ENCODE data around the gene PTPRH. TPM values are rescaled to one million over a fixed set of nuclear protein-coding genes. Genes with fewer than 3 reads are reported as not detected.

PTPRH gene
- polyA plus RNA-seq, 1 of the 3 experiments (the other 2 are of a cell fraction), result 1.1 TPM

DNA sequence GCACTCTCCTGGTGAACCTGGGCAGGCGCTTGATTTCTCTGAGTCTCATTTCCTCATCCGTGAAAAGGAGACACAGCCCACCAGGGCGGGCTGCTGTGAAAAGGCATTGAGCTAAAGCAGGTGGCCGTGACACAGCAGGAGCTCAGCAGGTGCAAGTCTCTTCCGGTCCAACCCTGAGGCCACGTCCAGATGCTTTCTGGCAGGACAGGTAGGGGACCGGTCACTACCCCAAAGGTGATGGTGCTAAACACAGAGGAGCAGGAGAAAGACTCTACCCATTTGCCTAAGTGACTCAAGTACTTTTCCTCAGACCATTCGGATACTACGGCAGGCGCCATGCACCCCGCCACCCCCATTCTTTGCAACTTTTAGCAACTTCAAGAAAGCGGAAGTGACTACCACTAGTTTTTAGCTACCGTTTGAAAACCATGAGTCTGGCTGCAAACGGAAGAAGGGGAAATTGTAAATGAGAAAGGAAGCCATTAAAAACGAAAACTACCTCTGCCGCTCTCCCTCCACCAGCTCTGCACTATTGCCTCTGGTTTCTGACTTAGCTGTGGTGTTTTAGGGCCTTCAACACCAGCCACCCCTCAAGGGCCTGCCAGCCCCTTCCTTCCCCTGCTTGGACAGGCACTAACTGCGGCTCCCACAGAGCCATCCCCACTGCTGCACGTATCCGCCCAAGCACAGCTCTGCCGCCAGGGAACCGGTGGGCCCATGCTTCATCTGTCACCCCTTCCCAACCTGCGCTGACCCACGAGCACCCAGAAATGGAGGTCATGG, 44.7 kb upstream of the PTPRH start:
- Histone ChIP-seq H3K9me2 (no peaks in the 10 kb centered on the region), H3K27me3 (ENCODE audit: insufficient read depth) (no peaks in the 10 kb centered on the region), H3K9me3 (no peaks in the 10 kb centered on the region), H3K27ac (ENCODE audit: low read depth in 2 of 2, low read length in 1 of 2) (no peak overlapping the region), H3K4me1 (ENCODE audit: control insufficient read depth in 1 of 2, insufficient read depth in 2 of 2, low read depth in 1 of 2, low read length in 1 of 2) (peaks cover 10 to 23% of the 10 kb centered on the region in 2 experiments; a peak in 1 of 4 replicates), H3K36me3 (replicated peaks in 1 of 2; ENCODE audit: control insufficient read depth in 1 of 2, insufficient read depth in 2 of 2, low read length in 1 of 2) (peaks cover 0 to 4% of the 10 kb centered on the region in 2 experiments), H3K79me2 (ENCODE audit: insufficient read depth) (peaks cover 96% of the 10 kb centered on the region), H3K9ac (no peak overlapping the region), H3K4me2 (no peak overlapping the region), H3F3A (replicated peaks; ENCODE audit: insufficient read depth) (no peaks in the 10 kb centered on the region), H3K4me3 (ENCODE audit: low read depth in 2 of 2, low read length in 1 of 2) (no peak overlapping the region), H2AFZ (ENCODE audit: low read depth) (no peak overlapping the region), H4K20me1 (ENCODE audit: insufficient read depth) (peaks cover 92% of the 10 kb centered on the region)
- 94% methylated on average over 20 of the region's 23 CpGs for WGBS (ENCODE audit: low lambda C conversion rate)
- ChIA-PET CTCF (interaction anchor here (1.1 to 2.3 kb wide), 4 partner anchors 10 to 113 kb away, joined by 3 to 6 read pairs (median 6); partner anchors contain the start of gene TMEM86B), POLR2A (interaction anchor here (1.0 kb wide), 2 partner anchors 47 to 371 kb away, joined by 3 read pairs; partner anchors contain the start of gene ZNF784)
- TF ChIP-seq YY1 (IDR thresholded peaks at IDR 0.05; ENCODE audit: low read depth), result no peak
- TF ChIP-seq RCOR1 (IDR thresholded peaks at IDR 0.05; ENCODE audit: low read length), result no peak
- TF ChIP-seq, protein P1, sequence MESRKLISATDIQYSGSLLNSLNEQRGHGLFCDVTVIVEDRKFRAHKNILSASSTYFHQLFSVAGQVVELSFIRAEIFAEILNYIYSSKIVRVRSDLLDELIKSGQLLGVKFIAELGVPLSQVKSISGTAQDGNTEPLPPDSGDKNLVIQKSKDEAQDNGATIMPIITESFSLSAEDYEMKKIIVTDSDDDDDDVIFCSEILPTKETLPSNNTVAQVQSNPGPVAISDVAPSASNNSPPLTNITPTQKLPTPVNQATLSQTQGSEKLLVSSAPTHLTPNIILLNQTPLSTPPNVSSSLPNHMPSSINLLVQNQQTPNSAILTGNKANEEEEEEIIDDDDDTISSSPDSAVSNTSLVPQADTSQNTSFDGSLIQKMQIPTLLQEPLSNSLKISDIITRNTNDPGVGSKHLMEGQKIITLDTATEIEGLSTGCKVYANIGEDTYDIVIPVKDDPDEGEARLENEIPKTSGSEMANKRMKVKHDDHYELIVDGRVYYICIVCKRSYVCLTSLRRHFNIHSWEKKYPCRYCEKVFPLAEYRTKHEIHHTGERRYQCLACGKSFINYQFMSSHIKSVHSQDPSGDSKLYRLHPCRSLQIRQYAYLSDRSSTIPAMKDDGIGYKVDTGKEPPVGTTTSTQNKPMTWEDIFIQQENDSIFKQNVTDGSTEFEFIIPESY (IDR thresholded peaks at IDR 0.05; ENCODE audit: borderline replicate concordance, low read depth), result no peak
- no peak for TF ChIP-seq JUND (IDR thresholded peaks at IDR 0.05)
- TF ChIP-seq GATA2 (CRISPR knock-in tag; IDR thresholded peaks at IDR 0.05), result no peak
- no peak for DNase-seq

DNA sequence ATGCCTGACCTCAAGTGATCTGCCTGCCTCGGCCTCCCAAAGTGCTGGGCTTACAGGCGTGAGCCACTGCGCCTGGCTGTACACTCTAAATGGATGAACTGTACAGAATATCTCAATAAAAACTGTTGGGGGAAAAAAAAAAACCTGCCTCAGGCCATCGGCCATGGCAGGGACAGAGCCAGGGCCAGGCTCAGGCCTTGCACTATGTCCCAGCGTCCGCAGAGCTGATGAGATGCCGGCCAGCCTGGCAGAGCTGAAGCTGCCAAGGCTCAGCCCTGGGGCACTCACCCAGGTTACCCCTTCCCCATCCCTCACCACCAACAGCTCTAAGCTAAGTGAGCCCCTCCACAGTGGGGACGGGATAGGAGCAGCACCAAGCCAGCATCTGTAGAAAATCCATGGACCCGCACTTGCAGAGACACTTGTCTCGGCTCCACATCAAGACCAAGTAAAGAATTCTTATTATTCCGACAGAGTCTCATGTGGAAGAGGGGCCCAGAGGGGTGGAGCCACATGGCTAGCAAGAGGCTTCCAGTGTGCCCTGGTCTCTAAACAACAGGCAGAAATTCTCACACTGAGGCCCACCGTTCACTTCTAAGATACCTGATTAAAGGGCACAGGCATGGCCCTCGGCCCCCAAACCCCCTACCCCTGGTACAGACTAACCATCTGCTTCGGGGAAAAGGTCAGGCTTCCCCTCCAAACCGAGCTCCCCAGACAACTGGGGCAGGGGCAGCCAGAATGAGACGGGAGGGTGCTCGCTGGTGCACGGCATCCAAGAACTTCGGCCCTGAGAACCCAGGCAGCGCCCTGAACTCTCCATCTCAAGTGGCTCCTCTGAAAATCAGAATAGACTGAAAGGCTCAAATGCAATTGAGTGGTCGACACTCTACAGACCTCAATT, 43.7 kb upstream of the PTPRH start:
- CTCF ChIA-PET, result no interaction called here
- Histone ChIP-seq H3K4me3 (ENCODE audit: low read depth in 2 of 2, low read length in 1 of 2) (no peak overlapping the region), H4K20me1 (ENCODE audit: insufficient read depth) (peaks cover 100% of the 10 kb centered on the region), H3K27ac (ENCODE audit: low read depth in 2 of 2, low read length in 1 of 2) (no peak overlapping the region), H3K4me1 (ENCODE audit: control insufficient read depth in 1 of 2, insufficient read depth in 2 of 2, low read depth in 1 of 2, low read length in 1 of 2) (peaks cover 10 to 34% of the 10 kb centered on the region in 2 experiments; a peak in 1 of 4 replicates), H3F3A (replicated peaks; ENCODE audit: insufficient read depth) (no peaks in the 10 kb centered on the region), H3K79me2 (ENCODE audit: insufficient read depth) (peaks cover 100% of the 10 kb centered on the region), H3K36me3 (replicated peaks in 1 of 2; ENCODE audit: control insufficient read depth in 1 of 2, insufficient read depth in 2 of 2, low read length in 1 of 2) (peaks cover 0 to 4% of the 10 kb centered on the region in 2 experiments), H3K27me3 (ENCODE audit: insufficient read depth) (no peaks in the 10 kb centered on the region), H3K9me3 (no peaks in the 10 kb centered on the region), H3K4me2 (no peak overlapping the region), H3K9ac (no peak overlapping the region), H2AFZ (ENCODE audit: low read depth) (no peak overlapping the region), H3K9me2 (no peaks in the 10 kb centered on the region)
- TF ChIP-seq NRF1 (IDR thresholded peaks at IDR 0.05; ENCODE audit: low read depth, low read length) (no peak), RFX5 (IDR thresholded peaks at IDR 0.05; ENCODE audit: low read length) (no peak), RAD21 (IDR thresholded peaks at IDR 0.05; ENCODE audit: low read length) (no peak), POLR2AphosphoS5 (IDR thresholded peaks at IDR 0.05; ENCODE audit: low read depth, low read length) (no peak), RCOR1 (IDR thresholded peaks at IDR 0.05; ENCODE audit: low read length) (no peak)
- POLR2A ChIA-PET, result interaction anchor here (1.0 kb wide), 1 partner anchor 372 kb away, joined by 3 read pairs; the partner anchor contains the start of gene ZNF784
- WGBS (ENCODE audit: low lambda C conversion rate), result 89% methylated on average over 19 of the region's 21 CpGs
- DNase-seq, result no peak

All from SK-N-SH (cell line).